GM10266 (cell line): ENCODE results near the gene SYVN1.

Experiments used
- DNase-seq: peaks from one replicate; pipeline ENCODE4 v3.0.0; 2012; ENCODE audit errors: extremely low spot score
- TF ChIP-seq, protein P1 (sequence below): IDR thresholded peaks from 2 replicates; pipeline ENCODE4 v1.5.1; 2012; ENCODE audit warnings: mild to moderate bottlenecking, low read depth; ENCODE audit not compliant: control insufficient read depth, insufficient read depth; ENCODE audit errors: missing control alignments

Gene SYVN1

DNA sequence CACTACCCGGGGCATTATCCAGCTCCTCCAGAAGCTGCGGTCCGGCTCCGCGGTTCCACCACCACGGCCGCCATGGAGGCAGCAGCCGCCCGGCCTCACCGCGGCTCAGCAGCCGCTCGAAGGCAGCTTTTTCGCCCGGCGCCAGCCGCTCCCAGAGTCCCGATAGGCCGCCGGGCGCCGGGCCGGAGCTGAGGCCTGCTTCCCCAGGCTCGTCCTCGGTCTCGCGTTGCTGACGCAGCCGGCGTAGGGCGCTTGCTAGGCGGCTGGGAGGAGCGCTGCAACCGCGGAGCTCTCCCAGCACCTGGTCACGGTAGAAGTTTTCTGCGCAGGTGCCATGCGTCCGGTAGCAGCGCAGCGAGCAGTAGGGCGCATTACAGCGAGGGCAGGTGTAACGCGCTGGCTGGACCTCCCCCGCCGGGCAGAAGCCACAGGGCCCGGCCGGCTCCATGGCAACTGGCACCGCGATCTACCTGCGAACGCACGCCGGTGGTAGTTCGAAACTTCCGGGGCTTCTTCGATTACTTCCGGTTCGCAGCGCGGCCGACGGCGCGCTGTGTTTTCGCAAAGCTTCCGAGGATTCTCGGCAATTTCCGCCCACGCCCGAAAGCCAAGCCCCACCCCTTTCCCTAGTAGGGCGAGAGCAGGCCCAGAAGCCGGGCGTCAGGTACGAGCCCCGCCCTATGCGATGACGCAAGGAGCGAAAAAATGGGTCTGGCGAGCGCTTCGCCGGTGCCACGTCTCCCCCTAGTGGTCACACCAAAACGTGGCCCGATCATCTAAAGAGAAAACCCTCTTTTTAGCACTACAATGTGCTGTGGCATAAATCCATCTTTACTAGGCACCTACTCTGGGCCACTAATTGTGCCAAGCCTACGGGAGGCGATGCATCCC is 16.9 kb downstream of the SYVN1 start, which contains the start of gene ZNHIT2:
Gene ZNHIT2 (minus strand): TSS at position 496 of the 891 bp plus-strand sequence. CDS start 48 bp downstream, at position 448.
- DNase-seq = peak; percentile 94
- TF ChIP-seq, protein P1, sequence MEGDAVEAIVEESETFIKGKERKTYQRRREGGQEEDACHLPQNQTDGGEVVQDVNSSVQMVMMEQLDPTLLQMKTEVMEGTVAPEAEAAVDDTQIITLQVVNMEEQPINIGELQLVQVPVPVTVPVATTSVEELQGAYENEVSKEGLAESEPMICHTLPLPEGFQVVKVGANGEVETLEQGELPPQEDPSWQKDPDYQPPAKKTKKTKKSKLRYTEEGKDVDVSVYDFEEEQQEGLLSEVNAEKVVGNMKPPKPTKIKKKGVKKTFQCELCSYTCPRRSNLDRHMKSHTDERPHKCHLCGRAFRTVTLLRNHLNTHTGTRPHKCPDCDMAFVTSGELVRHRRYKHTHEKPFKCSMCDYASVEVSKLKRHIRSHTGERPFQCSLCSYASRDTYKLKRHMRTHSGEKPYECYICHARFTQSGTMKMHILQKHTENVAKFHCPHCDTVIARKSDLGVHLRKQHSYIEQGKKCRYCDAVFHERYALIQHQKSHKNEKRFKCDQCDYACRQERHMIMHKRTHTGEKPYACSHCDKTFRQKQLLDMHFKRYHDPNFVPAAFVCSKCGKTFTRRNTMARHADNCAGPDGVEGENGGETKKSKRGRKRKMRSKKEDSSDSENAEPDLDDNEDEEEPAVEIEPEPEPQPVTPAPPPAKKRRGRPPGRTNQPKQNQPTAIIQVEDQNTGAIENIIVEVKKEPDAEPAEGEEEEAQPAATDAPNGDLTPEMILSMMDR = peak; percentile 91

DNA sequence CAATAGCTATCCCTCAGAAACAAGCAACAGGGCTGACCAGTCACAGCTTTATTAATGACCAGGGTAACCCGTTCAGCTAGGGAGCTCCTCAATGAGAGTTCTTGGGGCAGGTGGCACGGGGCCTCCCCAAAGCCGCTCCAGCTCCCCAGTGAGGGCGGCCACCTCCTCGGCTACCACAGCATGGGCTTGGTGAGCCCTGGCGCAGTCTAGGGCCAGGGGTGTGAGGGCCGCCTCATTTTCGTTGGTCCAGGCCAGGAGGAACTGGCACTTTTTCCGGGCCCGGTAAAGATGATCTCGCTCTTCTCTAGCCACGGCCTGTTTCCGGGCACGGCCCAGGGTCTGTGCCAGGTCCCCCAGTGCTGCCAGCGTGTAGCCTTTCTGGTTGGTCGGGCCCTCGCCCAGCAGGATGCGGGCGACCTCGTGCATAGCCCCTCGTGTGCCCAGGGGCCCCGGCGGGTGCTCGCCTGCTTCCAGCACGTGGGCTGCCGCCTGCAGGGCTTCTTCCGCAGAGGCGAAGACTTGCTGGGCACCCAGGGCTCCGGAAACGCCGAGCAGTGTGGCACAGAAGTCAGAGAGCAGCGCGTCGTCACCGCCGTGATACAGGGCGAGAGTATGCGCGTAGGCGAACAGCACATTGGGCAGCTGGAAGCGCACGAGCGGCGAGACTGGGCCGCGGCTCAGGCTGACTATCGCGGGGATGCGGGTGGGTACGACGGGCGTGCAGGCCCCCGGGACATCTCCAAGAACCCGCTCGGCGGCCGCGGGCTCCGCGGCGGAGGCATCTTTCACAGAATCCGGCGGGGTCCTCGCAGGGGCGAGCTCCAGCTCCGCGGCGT is 17.7 kb downstream of the SYVN1 start:
- DNase-seq = no peak
- TF ChIP-seq, protein P1 = no peak

DNA sequence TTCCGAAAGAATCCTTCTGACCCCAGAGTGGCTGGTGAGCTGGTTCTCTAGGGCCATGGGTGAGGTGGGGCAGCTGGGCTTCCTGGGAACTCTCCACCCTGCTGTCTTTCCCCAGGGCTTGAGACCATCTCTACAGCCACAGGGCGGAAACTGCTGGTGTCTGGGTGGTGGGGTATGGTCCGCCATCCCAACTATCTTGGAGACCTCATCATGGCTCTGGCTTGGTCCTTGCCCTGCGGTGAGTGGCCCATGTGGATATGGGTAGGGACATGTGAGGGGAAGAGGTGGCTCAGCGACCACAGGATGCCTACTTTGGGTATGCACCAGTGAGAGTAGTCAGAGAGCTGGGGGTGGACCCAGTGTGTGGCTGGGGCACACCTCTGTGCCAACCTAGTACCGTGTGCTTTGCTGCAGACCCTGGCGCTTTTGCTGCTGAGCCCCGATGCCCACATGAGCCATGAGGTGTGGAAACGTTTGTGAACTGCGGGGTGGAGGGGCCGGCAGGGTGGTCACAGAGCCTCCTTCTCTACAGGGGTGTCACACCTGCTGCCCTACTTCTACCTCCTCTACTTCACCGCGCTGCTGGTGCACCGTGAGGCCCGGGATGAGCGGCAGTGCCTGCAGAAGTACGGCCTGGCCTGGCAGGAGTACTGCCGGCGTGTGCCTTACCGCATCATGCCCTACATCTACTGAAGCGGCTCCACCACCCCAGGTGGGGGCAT is 18.8 kb downstream of the SYVN1 start:
- TF ChIP-seq, protein P1 = no peak
- DNase-seq = no peak

DNA sequence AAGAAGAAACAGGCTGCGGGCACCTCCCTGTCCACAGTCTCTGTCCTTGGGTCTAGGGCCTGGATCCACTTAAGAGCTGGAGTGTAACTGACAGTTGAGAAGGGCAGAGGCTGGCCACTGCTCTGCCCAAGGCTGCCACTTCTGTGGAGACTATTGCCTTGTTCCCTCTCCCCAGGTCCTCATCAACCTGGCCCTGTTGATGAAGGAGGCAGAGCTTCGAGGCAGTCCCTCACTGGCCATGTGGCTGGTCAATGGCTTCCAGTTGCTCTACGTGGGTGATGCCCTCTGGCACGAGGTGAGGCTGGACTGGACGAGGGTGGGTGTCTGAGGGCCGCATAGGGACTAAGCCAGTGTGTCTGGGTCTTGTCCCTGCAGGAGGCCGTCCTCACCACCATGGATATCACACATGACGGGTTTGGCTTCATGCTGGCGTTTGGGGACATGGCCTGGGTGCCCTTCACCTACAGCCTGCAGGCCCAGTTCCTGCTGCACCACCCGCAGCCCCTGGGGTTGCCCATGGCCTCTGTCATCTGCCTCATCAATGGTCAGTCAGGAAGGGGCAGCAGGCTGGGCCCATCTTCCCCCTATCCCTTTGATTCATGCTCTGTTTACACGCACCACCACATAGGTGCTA is 19.7 kb downstream of the SYVN1 start:
- TF ChIP-seq, protein P1 = no peak
- no peak for DNase-seq

DNA sequence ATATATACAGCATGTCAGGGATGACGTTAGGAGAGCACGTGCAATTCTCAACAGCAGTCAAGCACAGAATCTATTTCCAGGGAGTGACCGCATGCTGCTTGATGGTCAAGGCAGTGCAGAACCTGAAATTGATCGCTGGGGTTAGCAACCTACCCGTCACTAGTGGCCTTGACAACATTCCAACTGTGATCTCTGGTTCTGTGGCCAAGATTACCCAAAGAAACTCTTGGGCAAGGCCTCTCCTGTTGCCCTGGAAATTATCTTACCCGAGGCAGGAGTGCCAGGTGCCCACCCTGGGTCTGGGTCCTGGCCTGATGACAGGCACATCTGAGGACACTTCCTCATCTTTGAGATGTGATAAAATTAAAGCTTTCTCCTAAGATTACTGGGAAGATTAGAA is 20.5 kb downstream of the SYVN1 start:
- DNase-seq = no peak

DNA sequence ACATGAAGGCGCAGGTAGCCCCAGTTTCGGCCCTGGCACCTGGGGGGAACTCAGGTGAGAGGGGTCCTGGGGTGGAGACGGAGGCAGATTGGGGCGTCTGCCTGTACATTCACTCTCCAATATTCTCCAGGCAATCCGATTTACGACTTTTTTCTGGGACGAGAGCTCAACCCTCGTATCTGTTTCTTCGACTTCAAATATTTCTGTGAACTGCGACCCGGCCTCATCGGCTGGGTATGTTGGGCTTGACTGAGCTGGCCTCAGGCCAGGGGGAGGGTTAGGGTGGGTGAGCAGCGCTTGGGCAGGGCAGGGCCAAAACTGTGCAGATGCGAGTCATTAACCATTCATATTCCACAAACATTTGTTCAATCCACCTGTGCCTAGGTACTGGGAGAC is 21.0 kb downstream of the SYVN1 start:
- no peak for DNase-seq
- TF ChIP-seq, protein P1 = no peak

More for the DNA sequence above, 20.5 kb downstream of the SYVN1 start:
- TF ChIP-seq, protein P1 = no peak
